ENCODE measurements around the gene MBP.

GRCh38 chr18:77015771-77016710, 116.5 kb downstream of the MBP start:
- no peak for TF ChIP-seq RARB (CRISPR knock-in tag; IDR thresholded peaks at IDR 0.05)
- TF ChIP-seq PATZ1 (CRISPR knock-in tag; IDR thresholded peaks at IDR 0.05; ENCODE audit: borderline replicate concordance), result no peak
- no peak for TF ChIP-seq ZC3H10 (CRISPR knock-in tag; IDR thresholded peaks at IDR 0.05)
- no peak for TF ChIP-seq CSDC2 (CRISPR knock-in tag; IDR thresholded peaks at IDR 0.05)
- TF ChIP-seq, protein P1, sequence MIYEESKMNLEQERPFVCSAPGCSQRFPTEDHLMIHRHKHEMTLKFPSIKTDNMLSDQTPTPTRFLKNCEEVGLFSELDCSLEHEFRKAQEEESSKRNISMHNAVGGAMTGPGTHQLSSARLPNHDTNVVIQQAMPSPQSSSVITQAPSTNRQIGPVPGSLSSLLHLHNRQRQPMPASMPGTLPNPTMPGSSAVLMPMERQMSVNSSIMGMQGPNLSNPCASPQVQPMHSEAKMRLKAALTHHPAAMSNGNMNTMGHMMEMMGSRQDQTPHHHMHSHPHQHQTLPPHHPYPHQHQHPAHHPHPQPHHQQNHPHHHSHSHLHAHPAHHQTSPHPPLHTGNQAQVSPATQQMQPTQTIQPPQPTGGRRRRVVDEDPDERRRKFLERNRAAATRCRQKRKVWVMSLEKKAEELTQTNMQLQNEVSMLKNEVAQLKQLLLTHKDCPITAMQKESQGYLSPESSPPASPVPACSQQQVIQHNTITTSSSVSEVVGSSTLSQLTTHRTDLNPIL (CRISPR knock-in tag; IDR thresholded peaks at IDR 0.05; ENCODE audit: low read depth), result no peak
- TF ChIP-seq ZFP30 (CRISPR knock-in tag; IDR thresholded peaks at IDR 0.05), result no peak
- TF ChIP-seq PPARA (CRISPR knock-in tag; IDR thresholded peaks at IDR 0.05; ENCODE audit: borderline replicate concordance), result no peak
- TF ChIP-seq ZNF565 (CRISPR knock-in tag; conservative IDR thresholded peaks at IDR 0.05; ENCODE audit: low read depth), result no peak
- TF ChIP-seq ZNF70 (CRISPR knock-in tag; IDR thresholded peaks at IDR 0.05), result no peak

Measured in SK-N-SH treated with all-trans-retinoic acid at 6 μM for 48 hours (cell line).